ENCODE results near the gene PLXNA4.

The PLXNA4 gene

DNA sequence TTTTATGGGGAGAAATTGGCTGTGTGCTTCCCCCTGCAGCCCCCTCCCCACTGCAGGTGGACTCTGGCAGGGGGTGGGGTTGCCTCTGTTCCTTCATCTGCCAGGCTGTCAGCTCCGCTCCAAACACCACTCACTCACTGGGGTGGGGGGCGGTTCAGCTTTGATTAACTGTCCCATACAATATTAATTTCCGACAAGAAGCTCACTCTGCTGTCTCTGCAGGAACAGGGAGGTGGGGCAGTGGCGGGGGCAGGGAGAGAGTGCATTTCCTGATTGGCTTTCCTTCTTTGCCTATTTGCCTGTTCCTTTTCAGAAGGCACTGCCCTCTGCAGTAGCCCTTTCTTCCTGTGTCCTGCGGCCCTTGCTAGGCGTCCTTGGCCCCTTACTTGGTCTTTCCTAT is 500.8 kb downstream of the PLXNA4 start:
- FAIRE-seq, result no peak

GRCh38 chr7:132073920-132074589 is 502.2 kb downstream of the PLXNA4 start:
- FAIRE-seq, result no peak
